ENCODE data around the gene ABHD16A.

ABHD16A gene

DNA sequence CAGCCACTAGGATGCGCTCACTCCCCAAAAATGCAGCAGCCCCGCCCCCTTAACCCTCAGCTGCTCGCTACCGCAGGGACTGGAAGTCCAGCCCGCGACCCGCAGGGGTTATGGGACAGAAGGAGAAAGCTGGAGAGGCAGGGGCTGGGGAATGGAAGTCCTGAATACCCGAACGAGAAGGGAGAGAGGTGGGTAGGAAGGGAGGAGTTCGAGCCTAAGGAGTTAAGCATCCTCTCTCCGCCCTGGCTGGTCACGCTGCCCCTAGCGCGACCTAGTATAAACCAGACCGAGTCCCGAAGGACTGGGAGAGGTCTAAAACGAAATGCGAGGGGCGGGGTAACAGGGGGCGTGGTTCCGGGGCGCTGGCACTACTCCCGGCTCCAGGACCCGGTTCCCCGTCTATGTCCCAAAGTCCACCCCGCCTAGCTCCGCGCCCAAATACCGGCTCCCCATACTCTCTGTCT, 26.4 kb upstream of the ABHD16A start:
- TF ChIP-seq, protein P1, sequence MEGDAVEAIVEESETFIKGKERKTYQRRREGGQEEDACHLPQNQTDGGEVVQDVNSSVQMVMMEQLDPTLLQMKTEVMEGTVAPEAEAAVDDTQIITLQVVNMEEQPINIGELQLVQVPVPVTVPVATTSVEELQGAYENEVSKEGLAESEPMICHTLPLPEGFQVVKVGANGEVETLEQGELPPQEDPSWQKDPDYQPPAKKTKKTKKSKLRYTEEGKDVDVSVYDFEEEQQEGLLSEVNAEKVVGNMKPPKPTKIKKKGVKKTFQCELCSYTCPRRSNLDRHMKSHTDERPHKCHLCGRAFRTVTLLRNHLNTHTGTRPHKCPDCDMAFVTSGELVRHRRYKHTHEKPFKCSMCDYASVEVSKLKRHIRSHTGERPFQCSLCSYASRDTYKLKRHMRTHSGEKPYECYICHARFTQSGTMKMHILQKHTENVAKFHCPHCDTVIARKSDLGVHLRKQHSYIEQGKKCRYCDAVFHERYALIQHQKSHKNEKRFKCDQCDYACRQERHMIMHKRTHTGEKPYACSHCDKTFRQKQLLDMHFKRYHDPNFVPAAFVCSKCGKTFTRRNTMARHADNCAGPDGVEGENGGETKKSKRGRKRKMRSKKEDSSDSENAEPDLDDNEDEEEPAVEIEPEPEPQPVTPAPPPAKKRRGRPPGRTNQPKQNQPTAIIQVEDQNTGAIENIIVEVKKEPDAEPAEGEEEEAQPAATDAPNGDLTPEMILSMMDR (IDR thresholded peaks at IDR 0.05; ENCODE audit: low read depth, low read length, poor library complexity, severe bottlenecking) = peak; percentile 12
- TF ChIP-seq EZH2phosphoT487 (IDR thresholded peaks at IDR 0.05; ENCODE audit: borderline replicate concordance, low read length) = no peak
- Histone ChIP-seq H3K4me1 (ENCODE audit: control insufficient read depth, low read length) (peaks cover 51% of the 10 kb centered on the region), H3K27ac (ENCODE audit: low read depth, low read length) (peak overlapping the region; percentile 35), H3K36me3 (ENCODE audit: control insufficient read depth, low read length) (peaks cover 65% of the 10 kb centered on the region), H3F3A (ENCODE audit: control insufficient read depth, insufficient read depth) (peaks cover 32% of the 10 kb centered on the region), H3K4me3 (ENCODE audit: low read length) (peak overlapping the region; percentile 86), H3K9me3 (ENCODE audit: control insufficient read depth, insufficient read depth, low read length) (no peaks in the 10 kb centered on the region), H3K27me3 (ENCODE audit: control insufficient read depth, low read length) (no peaks in the 10 kb centered on the region), H3K4me2 (ENCODE audit: low read length) (peak overlapping the region; percentile 90), H3K79me2 (ENCODE audit: control insufficient read depth, low read length) (peaks cover 15% of the 10 kb centered on the region), H4K20me1 (ENCODE audit: control insufficient read depth, insufficient read depth, low read depth, low read length) (peaks cover 12% of the 10 kb centered on the region; the same call in 1 of the 2 replicates), H3K9me2 (replicated peaks; ENCODE audit: control insufficient read depth, low read length) (no peaks in the 10 kb centered on the region)

DNA sequence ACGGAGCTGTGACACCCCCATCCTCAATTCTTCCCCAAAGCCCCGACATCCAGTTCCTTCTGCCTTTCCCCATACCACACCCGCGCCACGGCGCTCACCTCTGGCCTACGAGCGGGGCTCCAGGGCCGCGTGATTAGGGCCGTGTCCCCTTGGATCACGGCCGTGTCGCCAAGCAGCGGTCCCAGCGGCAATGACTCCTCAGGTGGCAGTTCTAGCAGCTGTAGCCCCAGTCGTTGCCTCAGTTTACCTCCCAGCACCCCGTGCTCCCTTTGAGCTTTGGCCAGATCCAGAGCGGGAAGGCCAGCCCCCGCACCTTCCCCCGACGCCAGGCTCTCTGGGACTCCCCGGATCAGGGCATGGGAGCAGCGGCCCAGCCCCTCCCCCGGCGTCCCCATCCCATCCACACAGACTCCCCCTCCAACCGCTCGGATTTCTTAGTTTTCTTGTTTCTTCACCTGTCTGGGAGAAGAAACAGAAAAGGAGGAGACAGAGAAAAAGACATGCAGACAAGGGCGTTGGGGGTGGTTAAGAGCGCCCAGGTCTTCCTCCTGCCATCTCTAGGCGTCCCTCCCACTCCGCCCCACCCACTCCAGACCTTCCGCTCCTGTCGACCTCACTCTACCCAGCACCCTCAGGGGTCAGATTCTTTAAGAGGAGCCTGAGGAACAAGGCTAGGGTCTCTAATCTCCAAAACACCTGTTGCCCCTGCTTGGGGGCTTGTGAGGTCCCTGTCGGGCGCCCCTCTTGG, 25.8 kb upstream of the ABHD16A start, which contains the start of gene DDAH2:
Gene DDAH2, minus strand, starts transcription at position 533 of the 748 bp plus-strand sequence. Its CDS starts 138 bp downstream, at position 395.
- Histone ChIP-seq H3K4me1 (ENCODE audit: control insufficient read depth, low read length) (peaks cover 45% of the 10 kb centered on the region), H3K4me2 (ENCODE audit: low read length) (peak within 1 kb of the TSS; percentile 90), H3K36me3 (ENCODE audit: control insufficient read depth, low read length) (peaks cover 59% of the 10 kb centered on the region)

DNA sequence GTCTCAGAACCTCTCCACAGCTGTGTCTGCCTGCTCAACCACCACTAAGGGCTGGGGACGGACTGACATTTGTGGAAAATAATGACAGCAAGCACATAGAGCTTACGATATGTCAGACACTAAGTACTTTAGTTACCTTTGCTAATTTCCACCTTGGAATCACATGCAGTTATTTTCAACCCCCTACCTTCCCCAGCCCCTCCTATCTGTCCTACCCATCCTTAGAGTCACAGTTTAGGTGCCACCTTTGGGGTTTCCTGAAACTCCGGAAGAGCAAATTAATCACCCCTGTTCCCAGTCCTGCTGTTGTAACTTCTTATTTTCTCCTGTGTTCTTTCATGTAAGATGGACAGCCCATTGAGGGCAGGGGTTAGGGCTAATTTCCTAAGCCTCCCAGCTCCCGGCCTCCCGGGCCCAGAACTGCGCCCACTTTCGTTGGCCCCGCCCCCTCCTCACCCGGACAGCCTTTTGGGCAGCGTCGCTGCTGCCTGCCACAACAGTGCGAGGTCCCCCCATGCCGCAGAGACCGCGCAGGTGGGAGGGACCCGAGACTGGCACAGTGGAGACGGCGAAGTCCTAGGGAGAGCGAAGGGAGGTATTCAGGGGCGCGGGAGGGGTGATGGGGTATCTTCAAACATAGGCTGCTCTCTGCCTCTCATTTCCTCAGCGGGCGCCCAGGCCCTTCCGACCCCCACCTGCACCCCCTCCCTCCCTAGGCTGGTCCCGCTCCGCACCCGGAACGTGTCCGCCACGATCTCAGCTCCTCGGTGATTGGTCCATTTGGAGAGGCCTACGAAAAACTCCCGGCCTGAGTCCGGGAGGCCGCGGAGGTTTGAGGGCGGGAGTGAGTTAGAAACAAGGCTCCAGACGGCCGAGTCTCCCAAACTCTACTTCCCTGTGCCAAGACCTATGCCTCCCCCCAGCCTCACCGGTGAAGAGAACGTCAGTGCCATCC, 24.9 kb upstream of the ABHD16A start:
- Histone ChIP-seq H3K27ac (ENCODE audit: low read depth, low read length) (peak overlapping the region; percentile 62), H3K36me3 (ENCODE audit: control insufficient read depth, low read length) (peaks cover 49% of the 10 kb centered on the region), H3K4me2 (ENCODE audit: low read length) (peak overlapping the region; percentile 56), H3K9me3 (ENCODE audit: control insufficient read depth, insufficient read depth, low read length) (no peaks in the 10 kb centered on the region), H3K27me3 (ENCODE audit: control insufficient read depth, low read length) (no peaks in the 10 kb centered on the region), H3K79me2 (ENCODE audit: control insufficient read depth, low read length) (no peaks in the 10 kb centered on the region; the same call in 1 of the 2 replicates), H3K9me2 (replicated peaks; ENCODE audit: control insufficient read depth, low read length) (no peaks in the 10 kb centered on the region), H3K4me1 (ENCODE audit: control insufficient read depth, low read length) (peaks cover 41% of the 10 kb centered on the region), H3F3A (ENCODE audit: control insufficient read depth, insufficient read depth) (peaks cover 21% of the 10 kb centered on the region), H3K4me3 (ENCODE audit: low read length) (peak overlapping the region; percentile 36), H4K20me1 (ENCODE audit: control insufficient read depth, insufficient read depth, low read depth, low read length) (0 out of 2 replicates have a peak, but pooled peaks cover 6% of the 10 kb centered on the region)
- TF ChIP-seq, protein P1 (IDR thresholded peaks at IDR 0.05; ENCODE audit: low read depth, low read length, poor library complexity, severe bottlenecking) = no peak
- no peak for TF ChIP-seq EZH2phosphoT487 (IDR thresholded peaks at IDR 0.05; ENCODE audit: borderline replicate concordance, low read length)

More for the DNA sequence above, 25.8 kb upstream of the ABHD16A start, which contains the start of gene DDAH2:
- peak within 1 kb of the TSS; percentile 62 for H3K27ac ChIP-seq (ENCODE audit: low read depth, low read length)
- peak within 1 kb of the TSS; percentile 86 for H3K4me3 ChIP-seq (ENCODE audit: low read length)
- H3K27me3 ChIP-seq (ENCODE audit: control insufficient read depth, low read length) = no peaks in the 10 kb centered on the region
- H3K9me2 ChIP-seq (replicated peaks; ENCODE audit: control insufficient read depth, low read length) = no peaks in the 10 kb centered on the region
- no peaks in the 10 kb centered on the region for H3K9me3 ChIP-seq (ENCODE audit: control insufficient read depth, insufficient read depth, low read length)
- H3K79me2 ChIP-seq (ENCODE audit: control insufficient read depth, low read length) = peaks cover 9% of the 10 kb centered on the region
- peaks cover 6% of the 10 kb centered on the region; the same call in 1 of the 2 replicates for H4K20me1 ChIP-seq (ENCODE audit: control insufficient read depth, insufficient read depth, low read depth, low read length)
- H3F3A ChIP-seq (ENCODE audit: control insufficient read depth, insufficient read depth) = peaks cover 29% of the 10 kb centered on the region
- TF ChIP-seq EZH2phosphoT487 (IDR thresholded peaks at IDR 0.05; ENCODE audit: borderline replicate concordance, low read length) = no peak
- TF ChIP-seq, protein P1 (IDR thresholded peaks at IDR 0.05; ENCODE audit: low read depth, low read length, poor library complexity, severe bottlenecking) = peak; percentile 94
